Neural cell (in vitro differentiated cells): ENCODE measurements around the gene SCGB1C2. TPM values are rescaled to one million over a fixed set of nuclear protein-coding genes. Genes with fewer than 3 reads are reported as not detected.

ENCODE experiments used
- H2AFZ ChIP-seq: fragments of 200-600, 300-800 bp; sonication (generic), shearing (Covaris generic); 2 replicates; pipeline ENCODE4 v1.6.0; 2014; ENCODE audit warnings: low read depth, mild to moderate bottlenecking, antibody characterized with exemption, low read length, moderate library complexity
- H3F3A ChIP-seq: fragments of 200-600 bp; shearing (Covaris generic); 2 replicates; pipeline ENCODE4 v1.6.1; 2016; ENCODE audit warnings: mild to moderate bottlenecking, moderate library complexity, mixed read lengths, antibody characterized with exemption, low read length; ENCODE audit not compliant: insufficient read depth, poor library complexity, severe bottlenecking
- H3K27ac ChIP-seq: fragments of 200-600, 300-800 bp; sonication (generic), shearing (Covaris generic); 2 replicates; pipeline ENCODE4 v1.5.1; 2014; ENCODE audit warnings: mild to moderate bottlenecking, low read length, moderate library complexity
- H3K27me3 ChIP-seq: fragments of 300-800, 200-600 bp; sonication (generic), shearing (Covaris generic); 2 replicates; pipeline ENCODE4 v1.6.0; 2014; ENCODE audit warnings: mild to moderate bottlenecking, low read depth, low read length, moderate library complexity; ENCODE audit not compliant: insufficient read depth
- H3K36me3 ChIP-seq: fragments of 300-800, 200-600 bp; sonication (generic), shearing (Covaris generic); 2 replicates; pipeline ENCODE4 v1.5.1; 2014; ENCODE audit warnings: mild to moderate bottlenecking, antibody characterized with exemption, low read length, moderate library complexity; ENCODE audit not compliant: insufficient read depth
- H3K4me2 ChIP-seq: fragments of 300-800, 200-600 bp; sonication (generic), shearing (Covaris generic); 2 replicates; pipeline ENCODE4 v1.6.0; 2014; ENCODE audit warnings: mild to moderate bottlenecking, low read length
- H3K4me3 ChIP-seq: fragments of 300-800, 200-600 bp; sonication (generic), shearing (Covaris generic); 2 replicates; pipeline ENCODE4 v1.5.1; 2014; ENCODE audit warnings: mild to moderate bottlenecking, low read length, moderate library complexity
- H3K79me2 ChIP-seq: fragments of 200-600 bp; shearing (Covaris generic); replicated peaks from 2 replicates; pipeline ENCODE4 v1.6.0; 2014; ENCODE audit warnings: mild to moderate bottlenecking, low read length, moderate library complexity; ENCODE audit not compliant: insufficient read depth
- H3K9ac ChIP-seq: fragments of 300-800, 200-600 bp; sonication (generic), shearing (Covaris generic); 2 replicates; pipeline ENCODE4 v1.6.1; 2016; ENCODE audit warnings: mild to moderate bottlenecking, low read length, mixed read lengths
- H3K9me2 ChIP-seq: fragments of 200-600 bp; shearing (Covaris generic); 2 replicates; pipeline ENCODE4 v1.6.1; 2016; ENCODE audit warnings: mild to moderate bottlenecking, low read length, mixed read lengths; ENCODE audit not compliant: insufficient read depth
- H3K9me3 ChIP-seq: fragments of 200-600, 300-800 bp; sonication (generic), shearing (Covaris generic); 2 replicates; pipeline ENCODE4 v1.6.1; 2016; ENCODE audit warnings: mild to moderate bottlenecking, mixed run types, low read length, moderate library complexity, mixed read lengths
- H4K20me1 ChIP-seq: fragments of 200-600 bp; shearing (Covaris generic); 2 replicates; pipeline ENCODE4 v1.6.1; 2016; ENCODE audit warnings: mild to moderate bottlenecking, mixed run types; ENCODE audit not compliant: insufficient read depth
- EP300 ChIP-seq: fragments of 450-650 bp; conservative IDR thresholded peaks from 2 replicates; pipeline ENCODE4 v1.6.1; 2014; ENCODE audit warnings: antibody characterized with exemption, mild to moderate bottlenecking, moderate library complexity; ENCODE audit not compliant: poor library complexity, severe bottlenecking
- EZH2 ChIP-seq: fragments of 200-600, 300-800 bp; shearing (Covaris generic), sonication (generic); IDR thresholded peaks from 2 replicates; pipeline ENCODE4 v1.6.1; 2014; ENCODE audit warnings: antibody characterized with exemption, low read length, borderline replicate concordance, mild to moderate bottlenecking; ENCODE audit not compliant: insufficient read depth, poor library complexity, severe bottlenecking
- MXI1 ChIP-seq: fragments of 450-650 bp; conservative IDR thresholded peaks from 2 replicates; pipeline ENCODE4 v1.6.1; 2014; ENCODE audit warnings: antibody characterized with exemption, mild to moderate bottlenecking; ENCODE audit not compliant: poor library complexity, severe bottlenecking
- POLR2AphosphoS5 ChIP-seq: IDR thresholded peaks from 2 replicates; pipeline ENCODE4 v1.6.1; 2012
- RAD21 ChIP-seq: fragments of 450-650 bp; conservative IDR thresholded peaks from 2 replicates; pipeline ENCODE4 v1.6.1; 2014; ENCODE audit warnings: antibody characterized with exemption, mild to moderate bottlenecking, moderate library complexity
- SMC3 ChIP-seq: fragments of 450-650 bp; conservative IDR thresholded peaks from 2 replicates; pipeline ENCODE4 v1.6.1; 2014; ENCODE audit warnings: antibody characterized with exemption, mild to moderate bottlenecking, moderate library complexity; ENCODE audit not compliant: poor library complexity
- TAF1 ChIP-seq: IDR thresholded peaks from 2 replicates; pipeline ENCODE4 v1.6.1; 2012; ENCODE audit warnings: low read depth
- polyA plus RNA-seq: library from polyadenylated mRNA; depleted of rRNA; stranded (reverse); fragments of >200 nt; gene quantifications from 2 replicates; pipeline ENCODE4 v1.2.3, GENCODE V29; 2014
- TF ChIP-seq, protein P1 (sequence below): fragments of 450-650 bp; IDR thresholded peaks from 2 replicates; pipeline ENCODE4 v1.5.1; 2014; ENCODE audit warnings: antibody characterized with exemption, mild to moderate bottlenecking, moderate library complexity; ENCODE audit not compliant: poor library complexity, severe bottlenecking
- TF ChIP-seq, protein P2 (sequence below): IDR thresholded peaks from 2 replicates; pipeline ENCODE4 v1.6.1; 2012; ENCODE audit warnings: borderline replicate concordance

The SCGB1C2 gene
- polyA plus RNA-seq, 1 donor from 2014 or later = not detected

DNA sequence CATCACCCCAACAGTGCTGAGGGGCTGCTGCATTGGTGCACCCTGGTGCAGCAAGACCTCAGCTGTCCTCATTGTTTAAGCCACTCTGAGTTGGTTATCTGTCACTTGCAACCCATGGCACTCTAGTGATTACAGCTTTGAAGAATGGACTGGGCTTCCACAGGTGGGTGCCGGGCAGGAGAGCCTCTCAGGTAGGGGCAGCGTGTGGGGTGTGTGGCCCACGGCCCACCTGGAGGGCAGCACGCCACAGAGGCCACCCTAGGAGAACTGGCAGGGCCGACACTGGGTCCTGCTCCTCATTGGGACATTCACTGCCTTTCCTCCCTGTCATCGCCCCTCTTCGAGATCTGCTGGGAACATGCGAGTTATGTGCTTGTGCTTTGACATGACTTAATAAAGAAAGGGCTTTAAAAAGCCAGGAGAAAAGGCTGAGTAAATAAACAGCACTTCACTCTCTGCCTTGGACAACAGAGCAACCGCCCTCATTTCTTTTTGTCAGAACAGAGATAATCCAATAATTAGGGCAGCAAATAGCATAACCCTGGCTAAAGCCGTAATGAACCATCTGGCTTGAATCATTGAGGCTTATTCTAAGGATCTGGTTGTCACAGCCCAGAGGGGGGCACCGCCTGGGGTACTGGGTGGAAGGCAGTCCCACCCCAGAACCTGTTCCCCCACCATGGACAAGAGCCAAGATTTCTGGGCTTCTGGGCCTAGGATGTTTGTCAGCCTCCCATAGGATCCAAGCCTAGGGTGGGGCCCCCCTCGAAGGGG, 41.1 kb downstream of the SCGB1C2 start:
- H3K36me3 ChIP-seq = no peaks in the 10 kb centered on the region
- H3K27ac ChIP-seq = no peak overlapping the region
- H3K4me2 ChIP-seq = no peak overlapping the region
- H4K20me1 ChIP-seq = no peaks in the 10 kb centered on the region
- no peaks in the 10 kb centered on the region for H3K9me2 ChIP-seq
- H3K27me3 ChIP-seq = peaks cover 36% of the 10 kb centered on the region
- no peaks in the 10 kb centered on the region for H3K79me2 ChIP-seq
- H3K9me3 ChIP-seq = no peaks in the 10 kb centered on the region
- no peaks in the 10 kb centered on the region for H3F3A ChIP-seq
- no peak overlapping the region for H3K4me3 ChIP-seq
- TF ChIP-seq, protein P1, sequence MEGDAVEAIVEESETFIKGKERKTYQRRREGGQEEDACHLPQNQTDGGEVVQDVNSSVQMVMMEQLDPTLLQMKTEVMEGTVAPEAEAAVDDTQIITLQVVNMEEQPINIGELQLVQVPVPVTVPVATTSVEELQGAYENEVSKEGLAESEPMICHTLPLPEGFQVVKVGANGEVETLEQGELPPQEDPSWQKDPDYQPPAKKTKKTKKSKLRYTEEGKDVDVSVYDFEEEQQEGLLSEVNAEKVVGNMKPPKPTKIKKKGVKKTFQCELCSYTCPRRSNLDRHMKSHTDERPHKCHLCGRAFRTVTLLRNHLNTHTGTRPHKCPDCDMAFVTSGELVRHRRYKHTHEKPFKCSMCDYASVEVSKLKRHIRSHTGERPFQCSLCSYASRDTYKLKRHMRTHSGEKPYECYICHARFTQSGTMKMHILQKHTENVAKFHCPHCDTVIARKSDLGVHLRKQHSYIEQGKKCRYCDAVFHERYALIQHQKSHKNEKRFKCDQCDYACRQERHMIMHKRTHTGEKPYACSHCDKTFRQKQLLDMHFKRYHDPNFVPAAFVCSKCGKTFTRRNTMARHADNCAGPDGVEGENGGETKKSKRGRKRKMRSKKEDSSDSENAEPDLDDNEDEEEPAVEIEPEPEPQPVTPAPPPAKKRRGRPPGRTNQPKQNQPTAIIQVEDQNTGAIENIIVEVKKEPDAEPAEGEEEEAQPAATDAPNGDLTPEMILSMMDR = no peak
- no peak for TF ChIP-seq TAF1
- no peak for TF ChIP-seq EZH2
- TF ChIP-seq MXI1 = no peak
- TF ChIP-seq RAD21 = no peak
- no peak for TF ChIP-seq POLR2AphosphoS5
- H2AFZ ChIP-seq = no peak overlapping the region
- no peak overlapping the region for H3K9ac ChIP-seq

DNA sequence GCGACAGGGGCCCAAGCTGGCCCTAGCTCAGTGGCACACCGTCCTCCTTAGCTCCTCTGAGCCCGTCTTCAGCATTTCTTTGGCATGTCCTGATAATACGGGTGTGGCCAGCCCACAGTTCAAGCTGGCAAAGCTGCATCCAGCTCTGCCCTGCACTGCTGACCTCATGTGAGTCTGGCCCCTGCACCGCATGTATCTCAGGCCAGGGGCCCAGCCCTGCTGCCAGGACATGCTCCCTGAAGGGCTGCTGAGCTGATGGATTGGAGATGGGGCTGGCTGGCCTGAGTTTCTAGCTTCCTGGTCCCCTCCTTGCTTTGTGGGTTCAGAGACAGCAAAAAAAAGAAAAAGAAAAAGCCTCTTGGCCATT, 41.7 kb downstream of the SCGB1C2 start:
- Histone ChIP-seq H3K4me3 (peak overlapping the region; percentile 65), H3K27me3 (peaks cover 36% of the 10 kb centered on the region), H3K9me2 (no peaks in the 10 kb centered on the region), H3K9me3 (no peaks in the 10 kb centered on the region), H3K36me3 (no peaks in the 10 kb centered on the region), H3K79me2 (no peaks in the 10 kb centered on the region), H3F3A (no peaks in the 10 kb centered on the region), H4K20me1 (no peaks in the 10 kb centered on the region), H3K27ac (no peak overlapping the region), H3K4me2 (no peak overlapping the region), H2AFZ (no peak overlapping the region), H3K9ac (no peak overlapping the region)
- no peak for TF ChIP-seq EZH2
- no peak for TF ChIP-seq EP300
- TF ChIP-seq RAD21 = no peak
- no peak for TF ChIP-seq SMC3
- TF ChIP-seq, protein P2, sequence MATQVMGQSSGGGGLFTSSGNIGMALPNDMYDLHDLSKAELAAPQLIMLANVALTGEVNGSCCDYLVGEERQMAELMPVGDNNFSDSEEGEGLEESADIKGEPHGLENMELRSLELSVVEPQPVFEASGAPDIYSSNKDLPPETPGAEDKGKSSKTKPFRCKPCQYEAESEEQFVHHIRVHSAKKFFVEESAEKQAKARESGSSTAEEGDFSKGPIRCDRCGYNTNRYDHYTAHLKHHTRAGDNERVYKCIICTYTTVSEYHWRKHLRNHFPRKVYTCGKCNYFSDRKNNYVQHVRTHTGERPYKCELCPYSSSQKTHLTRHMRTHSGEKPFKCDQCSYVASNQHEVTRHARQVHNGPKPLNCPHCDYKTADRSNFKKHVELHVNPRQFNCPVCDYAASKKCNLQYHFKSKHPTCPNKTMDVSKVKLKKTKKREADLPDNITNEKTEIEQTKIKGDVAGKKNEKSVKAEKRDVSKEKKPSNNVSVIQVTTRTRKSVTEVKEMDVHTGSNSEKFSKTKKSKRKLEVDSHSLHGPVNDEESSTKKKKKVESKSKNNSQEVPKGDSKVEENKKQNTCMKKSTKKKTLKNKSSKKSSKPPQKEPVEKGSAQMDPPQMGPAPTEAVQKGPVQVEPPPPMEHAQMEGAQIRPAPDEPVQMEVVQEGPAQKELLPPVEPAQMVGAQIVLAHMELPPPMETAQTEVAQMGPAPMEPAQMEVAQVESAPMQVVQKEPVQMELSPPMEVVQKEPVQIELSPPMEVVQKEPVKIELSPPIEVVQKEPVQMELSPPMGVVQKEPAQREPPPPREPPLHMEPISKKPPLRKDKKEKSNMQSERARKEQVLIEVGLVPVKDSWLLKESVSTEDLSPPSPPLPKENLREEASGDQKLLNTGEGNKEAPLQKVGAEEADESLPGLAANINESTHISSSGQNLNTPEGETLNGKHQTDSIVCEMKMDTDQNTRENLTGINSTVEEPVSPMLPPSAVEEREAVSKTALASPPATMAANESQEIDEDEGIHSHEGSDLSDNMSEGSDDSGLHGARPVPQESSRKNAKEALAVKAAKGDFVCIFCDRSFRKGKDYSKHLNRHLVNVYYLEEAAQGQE = no peak
- TF ChIP-seq TAF1 = no peak
- no peak for TF ChIP-seq MXI1
